ENCODE measurements around the gene GMPPA.

GMPPA gene

GRCh38 chr2:219510512-219511135, 11.9 kb downstream of the GMPPA start:
- DNase-seq (ENCODE audit: low read depth): no peak
- no peak overlapping the region for H3K4me3 ChIP-seq (ENCODE audit: low read depth, low read length)
- TF ChIP-seq CTCF (IDR thresholded peaks at IDR 0.05; ENCODE audit: insufficient read depth, low read depth, low read length, missing control alignments): no peak

- DNase-seq (ENCODE audit: low read depth): no peak
- H3K4me3 ChIP-seq (ENCODE audit: low read depth, low read length): no peak overlapping the region
- no peak for TF ChIP-seq CTCF (IDR thresholded peaks at IDR 0.05; ENCODE audit: insufficient read depth, low read depth, low read length, missing control alignments)
Measured at GRCh38 chr2:219511547-219512325, 13.0 kb downstream of the GMPPA start.

GRCh38 chr2:219512524-219513216, 14.0 kb downstream of the GMPPA start:
- no peak overlapping the region for H3K4me3 ChIP-seq (ENCODE audit: low read depth, low read length)
- TF ChIP-seq CTCF (IDR thresholded peaks at IDR 0.05; ENCODE audit: insufficient read depth, low read depth, low read length, missing control alignments): no peak
- DNase-seq (ENCODE audit: low read depth): no peak

- no peak for DNase-seq (ENCODE audit: low read depth)
- TF ChIP-seq CTCF (IDR thresholded peaks at IDR 0.05; ENCODE audit: insufficient read depth, low read depth, low read length, missing control alignments): no peak
- no peak overlapping the region for H3K4me3 ChIP-seq (ENCODE audit: low read depth, low read length)
Measured at GRCh38 chr2:219513787-219514186, 15.1 kb downstream of the GMPPA start.

- DNase-seq (ENCODE audit: low read depth): no peak
- no peak for TF ChIP-seq CTCF (IDR thresholded peaks at IDR 0.05; ENCODE audit: insufficient read depth, low read depth, low read length, missing control alignments)
- no peak within 1 kb of the TSS for H3K4me3 ChIP-seq (ENCODE audit: low read depth, low read length)
Measured at GRCh38 chr2:219514196-219514761, 15.6 kb downstream of the GMPPA start, which contains the start of gene ASIC4. ASIC4 (plus strand) TSS chr2:219514482; CDS start chr2:219514725, 243 bp downstream.

GRCh38 chr2:219514836-219515235, 16.1 kb downstream of the GMPPA start:
- no peak for TF ChIP-seq CTCF (IDR thresholded peaks at IDR 0.05; ENCODE audit: insufficient read depth, low read depth, low read length, missing control alignments)
- no peak overlapping the region for H3K4me3 ChIP-seq (ENCODE audit: low read depth, low read length)
- no peak for DNase-seq (ENCODE audit: low read depth)
